HG03460 (cell line): ENCODE measurements around the gene COP1.

Experiments
- ATAC-seq: cut with Tn5 transposase; IDR thresholded peaks from one replicate; pipeline ENCODE4 v1.9.1; 2021; ENCODE audit not compliant: unreplicated experiment

Gene COP1

DNA sequence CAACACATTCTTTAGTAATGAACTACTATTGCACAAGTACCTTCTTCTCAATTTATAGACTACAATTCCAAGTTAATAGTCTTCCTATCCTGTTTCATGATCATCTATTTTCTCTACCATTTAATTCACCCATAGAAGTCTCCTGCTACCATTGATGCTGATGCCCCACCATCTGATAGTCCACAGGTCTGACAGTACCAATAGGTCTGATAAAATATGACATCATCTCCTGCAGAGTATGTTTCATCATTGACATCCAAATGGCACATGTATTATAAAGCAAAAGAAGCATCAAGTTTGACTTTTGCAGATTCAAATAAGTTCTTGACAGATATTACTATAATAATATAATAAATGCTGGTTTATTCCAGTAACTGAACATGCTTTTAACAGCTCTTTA is 5.5 kb downstream of the COP1 start:
- ATAC-seq: no peak

DNA sequence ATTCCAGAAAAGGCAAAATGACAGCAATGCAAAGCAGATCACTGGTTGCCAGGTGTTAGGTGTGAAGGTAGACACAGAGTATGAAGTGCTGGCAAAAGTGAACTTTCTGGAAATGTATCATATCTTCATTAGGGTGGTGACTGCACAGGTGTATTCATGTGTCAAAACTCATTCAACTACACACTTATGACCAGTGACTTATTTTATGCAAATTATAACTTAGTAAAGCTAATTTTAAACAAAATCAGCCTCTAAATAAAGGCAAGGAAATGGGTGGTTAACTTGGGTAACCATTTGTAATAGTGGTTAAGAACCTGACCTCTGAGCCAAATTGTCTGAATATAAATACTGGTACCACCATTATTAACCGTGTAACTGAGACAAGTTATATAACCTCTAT is 7.4 kb downstream of the COP1 start:
- ATAC-seq: peak; percentile 44

DNA sequence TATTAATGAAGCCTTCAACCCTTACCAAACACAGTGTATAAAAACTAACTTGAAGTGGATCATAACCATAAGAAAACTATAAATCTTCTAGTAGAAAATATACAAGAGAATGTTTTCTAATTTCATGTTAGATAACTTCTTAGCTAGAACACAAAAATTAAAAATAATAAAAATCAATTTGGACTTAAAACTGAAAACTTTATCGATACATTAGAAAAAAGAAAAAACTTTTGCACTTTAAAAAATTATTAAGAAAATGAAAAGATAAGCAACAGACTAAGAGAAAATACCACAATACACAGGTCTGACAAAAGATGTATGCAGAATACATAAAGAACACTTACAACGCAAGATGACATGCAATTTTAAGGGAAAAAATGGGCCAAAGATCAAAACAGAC is 8.7 kb downstream of the COP1 start:
- ATAC-seq: no peak

DNA sequence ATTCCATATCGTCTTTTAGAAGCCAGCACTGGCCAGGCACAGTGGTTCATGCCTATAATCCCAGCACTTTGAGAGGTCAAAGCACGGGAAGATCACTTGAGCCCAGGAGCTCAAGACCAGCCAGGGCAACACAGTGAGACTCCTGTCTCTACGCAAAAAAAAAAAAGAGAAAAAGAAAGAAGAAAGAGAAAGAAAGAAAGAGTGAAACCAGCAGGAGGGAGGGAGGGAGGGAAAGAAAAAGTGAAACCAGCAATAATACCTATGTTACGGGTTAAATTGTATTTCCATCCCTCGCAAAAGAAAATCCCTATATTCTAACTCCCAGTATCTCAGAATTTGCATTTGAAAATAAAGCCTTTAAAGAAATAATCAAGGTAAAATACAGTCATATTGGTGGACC is 10.4 kb downstream of the COP1 start:
- ATAC-seq: no peak

DNA sequence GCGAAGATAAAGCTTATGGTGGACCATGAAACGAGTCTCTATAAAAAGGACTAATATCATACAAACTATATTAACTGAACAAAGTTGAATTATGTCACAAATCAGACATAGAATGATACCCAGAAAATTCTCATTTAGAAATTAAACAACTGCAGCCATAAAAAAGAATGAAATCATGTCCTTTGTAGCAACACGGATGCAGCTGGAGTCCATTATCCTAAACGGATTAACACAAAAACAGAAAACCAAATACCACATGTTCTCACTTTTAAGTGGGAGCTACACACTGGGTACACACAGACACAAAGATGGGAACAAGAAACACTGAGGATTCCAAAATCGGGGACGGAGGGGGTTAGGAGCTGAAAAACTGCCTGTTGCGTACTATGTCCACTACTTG is 11.5 kb downstream of the COP1 start:
- ATAC-seq: no peak

DNA sequence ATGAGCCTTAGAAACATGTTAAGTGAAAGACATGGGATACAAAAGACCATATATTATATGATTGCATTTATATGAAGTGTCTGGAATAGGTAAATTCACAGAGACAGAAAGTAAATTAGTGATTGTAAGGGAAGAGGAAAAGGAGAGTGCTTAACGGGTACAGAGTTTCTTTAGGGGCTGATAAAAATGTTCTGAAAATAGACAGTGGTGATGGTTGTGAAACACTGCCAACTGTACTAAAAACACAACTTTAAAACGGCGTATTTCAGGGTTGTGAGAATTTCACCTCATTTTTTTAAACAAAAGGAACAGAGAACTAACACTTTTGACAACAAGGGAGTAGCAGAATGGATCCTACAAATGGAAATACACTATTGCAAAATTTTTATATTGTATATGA is 13.4 kb downstream of the COP1 start:
- no peak for ATAC-seq

DNA sequence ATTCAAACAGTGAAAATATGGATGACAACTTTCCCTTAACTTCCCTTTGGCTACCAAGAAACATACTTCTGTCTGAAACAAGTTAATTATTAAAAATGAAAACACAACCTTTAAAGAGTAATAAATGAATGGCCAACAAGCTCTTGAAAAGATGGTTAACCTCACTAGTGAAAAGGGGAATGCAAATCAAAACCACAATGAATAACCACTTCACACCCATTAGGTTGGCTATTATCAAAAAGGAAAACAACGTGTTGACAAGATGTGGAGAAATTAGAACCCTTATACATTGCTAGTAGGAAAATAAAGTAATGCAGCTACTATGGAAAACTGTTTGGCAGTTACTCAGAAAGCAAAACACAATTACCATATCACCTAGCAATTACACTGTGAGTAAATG is 14.1 kb downstream of the COP1 start:
- ATAC-seq: peak; percentile 91

DNA sequence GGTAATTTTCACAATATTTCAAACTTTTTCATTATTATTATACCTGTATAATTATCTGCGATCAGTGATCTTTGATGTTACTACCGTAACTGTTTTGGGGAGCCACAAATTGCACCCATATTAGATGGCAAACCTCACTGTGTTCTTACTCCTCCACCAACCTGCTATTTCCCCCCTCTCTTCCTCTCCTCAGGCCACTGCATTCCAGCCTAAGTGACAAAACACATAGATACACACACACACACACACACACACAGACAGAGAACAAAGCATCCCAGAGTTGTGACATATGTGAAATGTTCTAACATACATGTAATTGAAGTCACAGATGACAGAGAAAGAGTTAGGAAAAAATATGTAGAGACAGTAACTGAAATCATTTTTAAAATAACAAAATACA is 18.5 kb downstream of the COP1 start:
- no peak for ATAC-seq

DNA sequence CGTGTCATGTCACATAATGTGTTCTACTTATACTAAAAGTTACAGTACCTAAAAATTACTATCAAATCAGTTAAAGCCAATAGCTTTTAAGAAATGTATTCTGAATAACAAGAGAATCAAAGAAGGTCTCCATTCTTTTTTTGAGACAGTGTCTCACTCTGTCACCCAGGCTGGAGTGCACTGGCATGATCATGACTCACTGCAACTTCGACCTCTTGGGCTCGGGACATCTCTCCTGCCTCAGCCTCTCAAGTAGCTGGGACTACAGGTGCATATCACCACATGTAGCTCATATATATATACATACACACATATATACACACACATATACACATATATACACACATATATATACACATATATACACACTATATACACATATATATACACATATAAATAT is 20.1 kb downstream of the COP1 start:
- no peak for ATAC-seq

DNA sequence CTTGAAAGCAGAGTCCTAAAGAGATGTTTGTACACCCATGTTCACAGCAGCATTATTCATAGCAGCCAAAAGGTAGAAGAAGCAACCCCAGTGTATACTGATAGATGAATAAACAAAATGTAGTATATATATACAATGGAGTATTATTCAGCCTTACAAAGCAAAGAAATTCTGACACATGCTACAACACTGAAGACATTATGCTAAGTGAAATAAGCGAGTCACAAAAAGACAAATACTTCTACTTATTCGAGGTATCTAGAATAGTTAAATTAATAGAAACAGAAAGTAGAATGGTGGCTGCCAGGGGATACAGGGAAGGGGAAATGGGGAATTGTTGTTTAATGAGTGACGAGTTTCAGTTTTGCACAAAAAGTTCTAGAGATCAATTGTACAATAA is 23.5 kb downstream of the COP1 start:
- ATAC-seq: peak; percentile 80

DNA sequence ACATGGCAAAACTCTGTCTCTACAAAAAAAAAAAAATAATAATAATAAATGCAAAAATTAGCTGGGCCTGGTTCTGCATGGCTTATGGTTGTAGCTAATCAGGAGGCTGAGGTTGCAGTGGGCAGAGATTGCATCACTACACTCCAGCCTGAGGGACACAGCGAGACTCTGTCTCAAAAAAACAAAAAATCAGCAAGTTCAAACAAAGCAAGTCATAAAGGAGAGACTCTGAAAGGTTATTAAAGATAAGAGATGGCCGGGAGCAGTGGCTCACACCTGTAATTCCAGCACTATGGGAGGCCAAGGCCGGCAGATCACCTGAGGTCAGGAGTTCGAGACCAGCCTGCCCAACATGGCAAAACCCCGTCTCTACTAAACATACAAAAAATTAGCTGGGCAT is 28.8 kb downstream of the COP1 start:
- no peak for ATAC-seq

DNA sequence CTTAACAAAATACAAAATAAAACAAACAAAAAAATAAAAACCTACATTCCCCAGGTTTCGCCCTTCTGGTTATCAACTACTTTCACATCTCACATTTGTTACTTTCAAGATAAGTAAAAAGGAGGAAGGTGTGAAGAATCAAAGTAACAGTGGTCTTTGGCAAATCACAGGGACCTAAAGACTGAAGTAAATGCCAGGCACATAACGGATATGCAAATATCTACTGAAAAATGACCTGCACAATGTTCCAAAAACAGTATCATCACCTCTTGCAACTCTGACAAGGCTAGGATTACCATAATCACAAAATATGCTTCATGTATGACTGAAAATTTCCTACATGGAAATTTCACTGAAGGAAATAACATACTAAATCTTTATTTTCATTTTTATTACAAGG is 29.3 kb downstream of the COP1 start:
- ATAC-seq: peak; percentile 82

DNA sequence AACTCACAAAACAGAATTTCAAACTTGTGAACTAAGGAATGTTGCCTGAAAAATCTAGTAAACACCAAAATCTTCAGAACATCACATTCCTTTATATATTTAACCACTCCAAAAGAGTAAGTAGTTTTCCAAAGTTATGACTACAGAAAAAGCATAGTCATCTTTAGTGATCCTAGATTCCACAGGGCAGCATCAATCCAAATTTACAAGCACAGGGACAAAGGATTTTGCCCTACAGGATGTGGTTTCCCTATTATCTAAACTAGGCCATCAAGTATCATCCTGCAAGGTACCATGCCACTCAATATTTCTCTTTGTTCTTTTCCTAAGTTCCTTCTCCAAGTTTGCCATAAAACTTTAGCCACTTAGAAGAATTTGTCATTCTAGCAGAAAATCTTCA is 33.0 kb downstream of the COP1 start:
- no peak for ATAC-seq

DNA sequence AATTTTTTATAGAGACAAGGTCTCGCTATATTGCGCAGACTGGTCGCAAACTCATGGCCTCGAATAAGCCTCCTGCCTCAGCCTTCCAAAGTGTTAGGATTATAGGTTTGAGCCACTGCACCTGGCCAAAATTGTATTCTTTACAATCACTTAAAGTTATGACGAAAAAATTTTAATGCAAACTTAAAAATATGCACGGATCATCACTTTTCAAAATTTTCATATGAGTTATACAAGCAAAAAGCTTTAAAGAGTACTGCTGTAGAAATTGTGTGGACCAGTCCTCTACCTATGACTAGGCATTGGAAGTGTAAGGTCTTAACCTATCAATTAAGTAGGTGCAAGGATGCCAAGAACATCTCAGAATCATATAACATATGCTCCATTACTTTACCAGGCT is 34.9 kb downstream of the COP1 start:
- ATAC-seq: no peak

DNA sequence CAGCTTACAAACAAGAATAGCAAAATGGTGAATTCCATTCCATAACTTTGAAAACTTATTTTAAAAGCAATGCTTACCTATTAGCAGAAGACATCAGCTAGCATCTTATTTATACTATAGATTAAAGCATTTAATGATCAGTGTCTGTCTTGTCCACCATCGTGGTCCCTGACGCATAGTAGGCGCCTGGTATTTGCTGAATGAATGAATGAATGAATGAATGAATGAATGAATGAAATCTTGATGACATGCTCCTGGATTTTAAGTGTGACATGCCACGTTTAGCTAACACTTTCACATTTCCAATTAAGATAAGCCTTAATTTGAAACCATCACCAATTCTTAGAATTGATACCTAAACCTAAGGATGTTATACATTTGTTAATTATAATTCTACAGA is 39.9 kb downstream of the COP1 start:
- no peak for ATAC-seq

DNA sequence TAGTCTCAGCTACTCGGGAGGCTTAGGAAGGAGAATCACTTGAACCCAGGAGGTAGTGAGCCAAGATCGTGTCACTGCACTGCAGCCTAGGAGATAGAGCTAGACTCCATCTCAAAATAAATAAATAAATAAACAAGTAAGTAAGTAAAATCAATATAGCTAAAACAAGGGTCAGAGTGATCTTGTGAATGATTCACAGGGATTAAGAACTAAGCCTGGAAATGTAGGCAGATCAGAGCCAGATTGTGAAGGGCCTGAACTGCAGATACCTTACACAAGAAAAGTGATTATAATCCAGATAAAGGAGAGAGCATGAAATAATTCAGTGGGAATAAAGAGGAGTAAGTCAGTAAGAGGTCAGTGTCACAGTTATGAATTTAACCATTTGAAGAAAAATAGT is 41.5 kb downstream of the COP1 start:
- no peak for ATAC-seq

DNA sequence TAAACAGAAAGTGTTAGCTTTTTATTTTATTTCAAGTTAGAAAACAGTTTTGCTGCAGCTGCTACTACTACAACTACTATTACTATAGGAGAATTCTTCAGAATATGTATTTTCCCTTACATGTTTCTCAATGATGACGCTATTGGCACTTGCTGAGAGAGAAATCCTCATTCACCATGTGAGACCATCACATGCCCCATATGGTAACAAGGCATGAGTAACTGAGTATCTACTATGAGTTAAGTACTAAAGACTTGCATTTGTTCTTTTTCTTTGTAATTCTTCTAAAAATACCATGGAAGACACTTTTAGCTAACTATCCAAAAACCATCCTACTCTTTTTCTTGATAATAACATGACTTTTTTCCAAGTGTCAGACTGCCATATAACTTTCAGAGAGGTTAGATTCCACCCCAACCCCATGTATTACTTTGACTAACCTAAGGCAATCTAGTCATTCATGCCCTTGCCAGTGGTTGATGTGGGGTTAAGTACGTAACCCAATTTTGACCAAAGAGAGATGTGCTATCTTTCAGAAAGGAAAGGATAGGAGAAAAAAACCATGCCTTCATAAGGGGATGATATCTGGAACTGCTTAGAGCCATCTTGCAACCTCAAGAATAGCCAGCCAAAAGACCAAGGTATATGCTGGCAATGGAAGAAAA is 42.9 kb downstream of the COP1 start:
- ATAC-seq: no peak

DNA sequence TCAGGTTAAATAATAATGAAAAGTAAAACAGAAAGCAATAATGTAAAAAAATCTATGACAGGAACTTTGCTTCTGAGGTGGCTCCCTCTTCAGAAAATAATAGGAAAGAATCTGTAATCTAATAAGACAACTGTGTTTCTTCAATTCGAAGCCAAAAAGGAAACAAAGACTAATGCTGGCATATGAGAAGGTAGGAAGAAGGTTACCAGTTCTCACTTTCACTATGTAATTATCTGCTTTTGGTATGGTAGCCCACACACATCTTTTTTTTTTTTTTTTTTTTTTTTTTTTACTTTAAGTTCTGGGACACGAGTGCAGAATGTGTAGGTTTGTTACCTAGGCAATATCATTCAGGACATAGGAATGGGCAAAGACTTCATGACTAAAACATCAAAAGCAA is 47.1 kb downstream of the COP1 start:
- no peak for ATAC-seq

DNA sequence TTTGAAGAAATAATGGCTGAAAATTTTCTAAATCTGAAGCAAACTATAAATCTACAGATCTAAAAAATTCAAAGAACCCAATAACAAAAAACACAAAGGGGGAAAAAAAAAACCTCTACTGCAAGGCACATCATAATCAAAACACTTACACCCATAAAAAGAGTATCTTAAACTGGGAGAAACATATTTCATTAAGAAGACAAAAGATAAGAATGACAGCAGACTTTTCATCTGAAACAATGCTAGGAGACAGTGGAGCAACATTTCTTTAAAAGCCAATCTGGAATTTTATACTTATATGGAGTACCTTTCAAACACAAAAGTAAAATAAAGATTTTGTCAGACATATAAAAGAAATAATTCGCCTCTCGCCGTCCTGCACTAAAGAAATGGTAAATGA is 49.1 kb downstream of the COP1 start:
- no peak for ATAC-seq

DNA sequence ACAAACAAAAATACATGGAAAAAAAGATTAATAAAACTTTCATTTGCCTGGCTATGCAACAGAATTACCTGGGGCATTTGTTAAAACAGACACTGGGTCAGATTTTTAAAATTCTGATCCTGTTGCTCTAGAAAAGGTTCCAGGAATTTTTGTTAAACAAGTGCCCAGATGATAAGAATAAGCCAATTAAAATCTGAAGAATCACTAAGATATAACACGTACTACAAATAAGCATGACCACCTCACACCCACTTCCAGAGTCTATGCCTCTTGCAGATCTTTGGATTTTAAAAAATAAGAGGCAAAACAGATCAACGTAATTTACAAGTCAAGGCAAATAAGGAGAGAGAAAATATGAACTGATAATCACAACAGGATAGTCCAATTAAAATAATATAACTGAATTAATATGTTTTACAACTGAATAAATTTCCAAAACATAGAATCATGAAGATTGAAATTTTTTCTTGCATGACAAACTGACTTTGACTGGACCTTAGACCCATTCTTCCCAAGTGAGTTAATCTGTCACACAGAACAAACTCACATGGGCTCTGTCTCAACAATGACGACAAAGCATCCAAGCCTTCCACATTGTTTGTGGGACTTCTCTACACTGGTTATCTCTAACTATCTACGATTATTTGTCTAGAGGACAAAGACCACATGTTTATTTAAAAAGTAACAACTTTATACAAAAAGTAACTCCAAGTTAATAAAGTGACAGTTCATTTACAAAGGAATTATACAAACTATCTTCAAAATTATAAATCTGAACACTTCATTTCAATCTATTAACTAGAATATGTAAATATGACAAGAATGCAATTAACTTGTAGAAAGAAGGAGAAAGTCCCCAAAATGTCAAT is 56.9 kb downstream of the COP1 start:
- ATAC-seq: no peak

DNA sequence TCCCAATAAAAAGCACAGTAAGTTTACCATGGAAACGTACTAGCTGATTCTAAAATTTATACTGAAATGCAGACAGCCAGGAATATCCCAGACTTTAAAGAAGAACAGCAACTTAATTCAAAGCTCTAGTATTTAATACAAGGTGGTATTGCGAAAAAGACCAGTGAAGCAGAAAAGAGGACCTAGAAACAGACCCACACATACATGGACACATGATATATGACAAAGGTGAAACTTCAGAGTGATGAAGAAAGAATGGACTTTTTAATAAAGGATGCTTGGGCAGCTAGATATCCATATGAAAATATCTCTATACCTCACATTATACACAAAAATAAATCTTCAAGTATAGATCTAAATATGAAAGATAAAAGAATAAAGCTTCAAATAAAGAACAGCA is 62.6 kb downstream of the COP1 start:
- ATAC-seq: no peak

DNA sequence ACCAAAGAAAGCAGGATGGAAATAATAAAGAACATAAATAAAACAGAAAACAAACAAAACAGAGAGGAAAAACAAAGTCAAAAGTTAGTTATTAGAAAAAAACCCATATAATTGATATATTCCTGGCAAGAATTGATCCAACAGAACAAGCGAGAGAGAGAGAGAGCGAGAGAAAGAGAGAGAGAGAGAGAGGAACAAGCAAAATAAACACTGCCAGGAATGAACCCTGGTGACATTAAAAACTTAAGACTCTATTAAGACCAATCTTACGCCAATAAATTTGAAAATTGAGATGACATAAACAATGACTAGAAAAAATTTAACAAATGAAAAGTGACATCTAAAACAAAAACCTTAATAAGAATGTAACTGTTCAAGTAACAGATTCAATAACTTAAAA is 64.1 kb downstream of the COP1 start:
- no peak for ATAC-seq

DNA sequence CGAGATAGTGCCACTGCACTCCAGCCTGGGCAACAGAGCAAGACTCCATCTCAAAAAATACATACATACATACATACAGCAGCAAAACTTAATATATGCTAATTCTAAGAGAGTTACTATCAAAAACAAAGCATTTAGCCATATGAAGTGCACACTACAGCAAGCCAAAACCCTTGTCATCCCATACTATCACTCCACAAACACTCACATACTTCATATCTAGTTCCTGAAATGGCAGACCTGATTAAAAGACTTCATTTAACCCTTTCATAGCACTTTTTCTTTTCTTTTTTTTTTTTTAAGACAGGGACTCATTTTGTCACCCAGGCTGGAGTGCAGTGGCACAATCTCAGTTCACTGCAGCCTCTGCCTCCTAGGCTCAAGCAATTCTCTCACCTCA is 65.6 kb downstream of the COP1 start:
- ATAC-seq: no peak
